ENCODE data around the gene KAT7. TPM values are rescaled to one million over a fixed set of nuclear protein-coding genes. Genes with fewer than 3 reads are reported as not detected.
A peak's percentile ranks its signal among the peaks of the same experiment; 100 is the strongest.

Gene KAT7
- total RNA-seq, 4 donors from 2014 or later, result 32.6 to 49.8 (median 45.2) TPM

GRCh38 chr17:49764559-49765180 is 23.8 kb upstream of the KAT7 start:
- no peak for DNase-seq
- no peaks in the 10 kb centered on the region for H3K36me3 ChIP-seq
- H3K4me3 ChIP-seq, result peak overlapping the region; percentile 63 to 83 (median 72)
- H3K27me3 ChIP-seq, result peaks cover 0 to 9% (median 0%) of the 10 kb centered on the region in 3 donors
- in situ Hi-C loops (cut with MboI; ENCODE audit: low sequenced_read_pairs in 4 of 4) (no loop called here), intact Hi-C loops (cut with DNase I; ENCODE audit: low total_unique reads) (loop anchor here (5.0 kb wide), 1 partner anchor 57 kb away; the partner anchor contains the start of gene SLC35B1)
- ATAC-seq, result no peak
- TF ChIP-seq POLR2A (IDR thresholded peaks at IDR 0.05) (no peak), CTCF (IDR thresholded peaks at IDR 0.05 in 4 of 5, conservative IDR thresholded peaks at IDR 0.05 in 1 of 5) (no peak)
- H3K9me3 ChIP-seq, result no peaks in the 10 kb centered on the region
- H3K27ac ChIP-seq, result peak overlapping the region in 2 of 4 donors; percentile 62 to 79
- H3K4me1 ChIP-seq, result peaks cover 3 to 8% of the 10 kb centered on the region in 2 donors

- no peaks in the 10 kb centered on the region for H3K36me3 ChIP-seq
- DNase-seq (no peak), ATAC-seq (no peak)
- TF ChIP-seq CTCF (IDR thresholded peaks at IDR 0.05 in 4 of 5, conservative IDR thresholded peaks at IDR 0.05 in 1 of 5) (no peak), POLR2A (IDR thresholded peaks at IDR 0.05) (no peak)
- H3K27ac ChIP-seq, result peak overlapping the region in 2 of 4 donors; percentile 28 to 54
- in situ Hi-C loops (cut with MboI; ENCODE audit: low sequenced_read_pairs in 4 of 4) (no loop called here), intact Hi-C loops (cut with DNase I; ENCODE audit: low total_unique reads) (no loop called here)
- H3K9me3 ChIP-seq, result no peaks in the 10 kb centered on the region
- H3K4me1 ChIP-seq, result peaks cover 3 to 8% of the 10 kb centered on the region in 2 donors
- H3K27me3 ChIP-seq, result peaks cover 0 to 9% (median 0%) of the 10 kb centered on the region in 3 donors
- no peak overlapping the region for H3K4me3 ChIP-seq
Observed at GRCh38 chr17:49766918-49767530, 21.5 kb upstream of the KAT7 start.

GRCh38 chr17:49775546-49776260 is 12.8 kb upstream of the KAT7 start:
- Histone ChIP-seq H3K4me3 (no peak overlapping the region), H3K27ac (peak overlapping the region in 2 of 4 donors; percentile 8 to 64), H3K4me1 (no peaks in the 10 kb centered on the region), H3K36me3 (no peaks in the 10 kb centered on the region), H3K9me3 (no peaks in the 10 kb centered on the region), H3K27me3 (no peaks in the 10 kb centered on the region)
- TF ChIP-seq POLR2A (IDR thresholded peaks at IDR 0.05) (no peak), CTCF (IDR thresholded peaks at IDR 0.05 in 4 of 5, conservative IDR thresholded peaks at IDR 0.05 in 1 of 5) (no peak)
- no peak for DNase-seq
- in situ Hi-C loops (cut with MboI; ENCODE audit: low sequenced_read_pairs in 4 of 4) (loop anchor here in 2 of 4 donors (5.0 to 25.0 kb wide), 2 partner anchors 208 to 937 kb away; partner anchors contain the start of genes ANKRD40 (in 1 of the 2) and LUC7L3 (in 1 of the 2)), intact Hi-C loops (cut with DNase I; ENCODE audit: low total_unique reads) (no loop called here)
- ATAC-seq, result peak in 1 of 2 donors; percentile 53

GRCh38 chr17:49776551-49777300 is 11.8 kb upstream of the KAT7 start:
- ATAC-seq (no peak), DNase-seq (no peak)
- Histone ChIP-seq H3K36me3 (no peaks in the 10 kb centered on the region), H3K4me1 (no peaks in the 10 kb centered on the region), H3K27ac (peak overlapping the region in 2 of 4 donors; percentile 8 to 64), H3K27me3 (no peaks in the 10 kb centered on the region), H3K4me3 (no peak overlapping the region), H3K9me3 (no peaks in the 10 kb centered on the region)
- TF ChIP-seq POLR2A (IDR thresholded peaks at IDR 0.05), result no peak
- TF ChIP-seq CTCF (IDR thresholded peaks at IDR 0.05 in 4 of 5, conservative IDR thresholded peaks at IDR 0.05 in 1 of 5), result no peak
- intact Hi-C loops (cut with DNase I; ENCODE audit: low total_unique reads) (no loop called here), in situ Hi-C loops (cut with MboI; ENCODE audit: low sequenced_read_pairs in 4 of 4) (loop anchor here in 2 of 4 donors (5.0 to 25.0 kb wide), 2 partner anchors 209 to 936 kb away; partner anchors contain the start of genes ANKRD40 (in 1 of the 2) and LUC7L3 (in 1 of the 2))

Data from gastrocnemius medialis (tissue), 4 donors.